WERI-Rb-1 (cell line): ENCODE results near the gene SHMT1.

Source experiments
- DNase-seq: peaks from one replicate; pipeline ENCODE4 v3.0.0-alpha.2; 2020
- H3K27ac ChIP-seq: fragments of 250-450 bp; sonication (Bioruptor Pico); 2 replicates; pipeline ENCODE4 v1.5.1; 2020; ENCODE audit warnings: mild to moderate bottlenecking, moderate library complexity
- H3K27me3 ChIP-seq: fragments of 250-450 bp; sonication (Bioruptor Pico); 2 replicates; pipeline ENCODE4 v1.5.1; 2021; ENCODE audit warnings: mild to moderate bottlenecking, low read depth, moderate library complexity; ENCODE audit not compliant: insufficient read depth, severe bottlenecking
- H3K36me3 ChIP-seq: fragments of 250-450 bp; sonication (Bioruptor Pico); 2 replicates; pipeline ENCODE4 v1.5.1; 2020; ENCODE audit warnings: mild to moderate bottlenecking, moderate library complexity
- H3K4me3 ChIP-seq: 2 replicates; pipeline ENCODE4 v1.5.1; 2011; ENCODE audit warnings: low read depth, mild to moderate bottlenecking, control low read depth, low read length
- H3K9me3 ChIP-seq: fragments of 250-450 bp; sonication (Bioruptor Pico); 2 replicates; pipeline ENCODE4 v1.5.1; 2021; ENCODE audit warnings: mild to moderate bottlenecking, moderate library complexity; ENCODE audit not compliant: severe bottlenecking
- CTCF ChIP-seq: IDR thresholded peaks from 2 replicates; pipeline ENCODE4 v1.5.1; 2011; ENCODE audit warnings: low read depth, mild to moderate bottlenecking, control low read depth, inconsistent platforms, low read length

Gene SHMT1

DNA sequence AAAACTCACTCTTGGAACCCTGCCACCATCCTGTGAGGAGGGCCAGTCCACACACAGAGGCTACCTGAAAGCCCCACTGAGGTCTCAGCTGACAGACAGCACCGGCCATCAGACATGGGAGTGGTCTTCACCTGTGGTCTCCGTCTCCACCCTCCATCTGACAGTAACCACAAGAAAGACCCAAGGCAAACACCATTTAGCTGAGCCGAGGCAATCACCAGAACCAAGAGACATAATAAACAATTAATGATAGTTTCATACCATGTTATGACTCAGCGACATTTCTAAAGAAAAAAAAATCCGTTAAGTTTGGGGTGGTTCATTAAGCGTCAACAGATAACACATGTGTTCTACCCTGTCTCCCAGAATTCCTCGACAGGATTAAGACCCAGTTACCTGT, 8.1 kb upstream of the SHMT1 start:
- Histone ChIP-seq H3K4me3 (no peak overlapping the region), H3K36me3 (no peaks in the 10 kb centered on the region), H3K27me3 (no peaks in the 10 kb centered on the region), H3K9me3 (peaks cover 2% of the 10 kb centered on the region), H3K27ac (no peak overlapping the region)
- TF ChIP-seq CTCF: no peak
- DNase-seq: no peak

- TF ChIP-seq CTCF: no peak
- H3K27ac ChIP-seq: no peak overlapping the region
- peaks cover 2% of the 10 kb centered on the region for H3K9me3 ChIP-seq
- no peak for DNase-seq
- H3K27me3 ChIP-seq: no peaks in the 10 kb centered on the region
- H3K36me3 ChIP-seq: no peaks in the 10 kb centered on the region
- no peak overlapping the region for H3K4me3 ChIP-seq
Observed at GRCh38 chr17:18370761-18371160, 7.4 kb upstream of the SHMT1 start.

DNA sequence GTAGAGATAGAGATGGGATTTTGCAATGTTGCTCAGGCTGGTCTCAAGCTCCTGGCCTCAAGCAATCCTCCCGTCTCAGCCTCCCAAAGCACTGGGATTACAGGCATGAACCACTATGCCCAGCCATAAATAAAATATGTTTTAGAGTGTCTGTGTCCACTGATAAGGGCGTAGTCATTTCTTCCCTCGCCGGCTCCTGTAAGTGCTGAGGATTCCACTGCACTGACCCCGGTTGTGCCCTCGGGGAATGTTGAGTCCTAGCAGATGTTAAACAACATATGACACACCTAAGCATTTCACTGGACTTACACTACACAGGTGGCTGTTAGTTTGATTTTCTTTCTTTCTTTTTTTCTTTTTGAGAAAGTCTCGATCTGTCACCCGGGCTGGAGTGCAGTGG, 5.6 kb upstream of the SHMT1 start:
- Histone ChIP-seq H3K27me3 (no peaks in the 10 kb centered on the region), H3K27ac (no peak overlapping the region), H3K36me3 (no peaks in the 10 kb centered on the region), H3K4me3 (no peak overlapping the region), H3K9me3 (no peaks in the 10 kb centered on the region)
- DNase-seq: no peak
- no peak for TF ChIP-seq CTCF

DNA sequence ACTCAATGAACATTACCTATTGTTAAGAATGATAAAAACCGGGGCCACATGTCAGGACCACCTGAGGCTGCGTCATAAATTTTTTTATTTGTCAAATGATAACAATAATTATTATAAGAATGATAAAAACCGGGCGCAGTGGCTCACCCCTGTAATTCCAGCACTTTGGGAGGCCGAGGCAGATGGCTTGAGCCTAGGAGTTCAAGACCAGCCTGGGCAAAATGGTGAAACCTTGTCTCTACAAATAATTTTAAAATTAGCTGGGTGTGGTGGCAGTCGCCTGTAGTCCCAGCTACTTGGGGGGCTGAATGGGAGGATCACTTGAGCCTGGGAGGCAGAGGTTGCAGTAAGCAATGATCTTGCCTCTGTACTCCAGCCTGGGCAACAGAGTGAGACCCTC, 816 bp upstream of the SHMT1 start:
- no peak for TF ChIP-seq CTCF
- Histone ChIP-seq H3K9me3 (no peaks in the 10 kb centered on the region), H3K4me3 (no peak overlapping the region), H3K27ac (no peak overlapping the region), H3K36me3 (peaks cover 17% of the 10 kb centered on the region), H3K27me3 (no peaks in the 10 kb centered on the region)
- no peak for DNase-seq

DNA sequence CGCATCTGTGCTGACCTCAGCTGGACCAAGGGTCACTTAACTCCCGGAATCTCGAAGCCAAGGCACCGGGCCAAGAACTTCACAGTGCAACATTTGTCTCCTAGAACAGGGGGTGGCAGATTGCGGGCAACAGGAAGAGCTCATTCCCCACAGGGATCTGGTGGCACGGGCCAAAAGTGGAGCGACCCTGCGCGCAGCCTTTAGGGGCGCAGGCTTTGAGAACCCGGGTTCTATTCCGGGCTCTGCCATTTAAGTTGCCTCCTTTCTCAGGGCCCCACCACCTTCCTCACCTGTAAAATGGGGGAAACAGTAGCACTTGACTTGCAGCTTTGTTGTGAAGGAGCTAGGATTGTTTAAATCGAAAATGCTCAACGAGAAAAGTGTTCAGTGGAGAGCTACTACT, 651 bp downstream of the SHMT1 start:
- TF ChIP-seq CTCF: no peak
- H3K4me3 ChIP-seq: peak overlapping the region; percentile 71
- H3K9me3 ChIP-seq: no peaks in the 10 kb centered on the region
- peak overlapping the region; percentile 69 for H3K27ac ChIP-seq
- DNase-seq: no peak
- H3K27me3 ChIP-seq: no peaks in the 10 kb centered on the region
- peaks cover 25% of the 10 kb centered on the region for H3K36me3 ChIP-seq

GRCh38 chr17:18361837-18362697, 1.3 kb downstream of the SHMT1 start:
- peak overlapping the region; percentile 71 for H3K4me3 ChIP-seq
- TF ChIP-seq CTCF: no peak
- H3K36me3 ChIP-seq: peaks cover 28% of the 10 kb centered on the region
- peak overlapping the region; percentile 69 for H3K27ac ChIP-seq
- no peak for DNase-seq
- no peaks in the 10 kb centered on the region for H3K27me3 ChIP-seq
- H3K9me3 ChIP-seq: no peaks in the 10 kb centered on the region
